ENCODE data around the gene ATG10.

GRCh38 chr5:81961651-81962440, 10.0 kb upstream of the ATG10 start:
- TF ChIP-seq SP1 (IDR thresholded peaks at IDR 0.05) (no peak), SUZ12 (IDR thresholded peaks at IDR 0.05) (no peak), FOXM1 (IDR thresholded peaks at IDR 0.05; ENCODE audit: borderline replicate concordance) (no peak), ARNT (IDR thresholded peaks at IDR 0.05) (no peak), CTBP1 (IDR thresholded peaks at IDR 0.05; ENCODE audit: borderline replicate concordance) (no peak), BHLHE40 (IDR thresholded peaks at IDR 0.05; ENCODE audit: borderline replicate concordance) (no peak), FOXA1 (IDR thresholded peaks at IDR 0.05) (no peak), ZNF384 (IDR thresholded peaks at IDR 0.05) (no peak), HDGF (IDR thresholded peaks at IDR 0.05; ENCODE audit: borderline replicate concordance) (no peak), NFRKB (IDR thresholded peaks at IDR 0.05) (no peak)

All from HEK293T (cell line).